ENCODE data around the gene SLC16A10. TPM values are rescaled to one million over a fixed set of nuclear protein-coding genes. Genes with fewer than 3 reads are reported as not detected.

SLC16A10 gene
- total RNA-seq, 3 donors from 2014 or later, result 1.4 to 6.0 (median 3.8) TPM

- H3K4me1 ChIP-seq (ENCODE audit: low read depth), result no peaks in the 10 kb centered on the region
- intact Hi-C loops (cut with DNase I, micrococcal nuclease), result no loop called here
- H3K4me3 ChIP-seq, result no peak overlapping the region
- H3K9me3 ChIP-seq, result no peaks in the 10 kb centered on the region
- DNase-seq (no peak), ATAC-seq (no peak)
- H3K36me3 ChIP-seq (ENCODE audit: low read depth), result no peaks in the 10 kb centered on the region
- TF ChIP-seq CTCF (IDR thresholded peaks at IDR 0.05), result no peak
Measured at GRCh38 chr6:111176038-111176759, 88.9 kb downstream of the SLC16A10 start.

- DNase-seq (no peak), ATAC-seq (no peak)
- no peak for TF ChIP-seq CTCF (IDR thresholded peaks at IDR 0.05)
- Histone ChIP-seq H3K4me1 (ENCODE audit: low read depth) (no peaks in the 10 kb centered on the region), H3K36me3 (ENCODE audit: low read depth) (no peaks in the 10 kb centered on the region), H3K9me3 (no peaks in the 10 kb centered on the region), H3K4me3 (no peak overlapping the region)
- intact Hi-C loops (cut with DNase I, micrococcal nuclease), result no loop called here
Measured at GRCh38 chr6:111176760-111177099, 89.4 kb downstream of the SLC16A10 start.

- TF ChIP-seq CTCF (IDR thresholded peaks at IDR 0.05), result no peak
- Histone ChIP-seq H3K4me3 (no peak overlapping the region), H3K36me3 (ENCODE audit: low read depth) (no peaks in the 10 kb centered on the region), H3K9me3 (no peaks in the 10 kb centered on the region), H3K4me1 (ENCODE audit: low read depth) (no peaks in the 10 kb centered on the region)
- intact Hi-C loops (cut with DNase I, micrococcal nuclease), result no loop called here
- DNase-seq, result no peak
- ATAC-seq, result no peak
Measured at GRCh38 chr6:111177131-111177530, 89.8 kb downstream of the SLC16A10 start.

GRCh38 chr6:111183702-111184517 lies 96.6 kb downstream of the SLC16A10 start:
- TF ChIP-seq CTCF (IDR thresholded peaks at IDR 0.05), result no peak
- intact Hi-C loops (cut with DNase I, micrococcal nuclease), result no loop called here
- H3K4me3 ChIP-seq, result no peak overlapping the region
- no peaks in the 10 kb centered on the region for H3K4me1 ChIP-seq (ENCODE audit: low read depth)
- no peak for DNase-seq
- H3K9me3 ChIP-seq, result no peaks in the 10 kb centered on the region
- H3K36me3 ChIP-seq (ENCODE audit: low read depth), result no peaks in the 10 kb centered on the region
- ATAC-seq, result no peak

- ATAC-seq (no peak), DNase-seq (no peak)
- Histone ChIP-seq H3K4me3 (no peak overlapping the region), H3K9me3 (no peaks in the 10 kb centered on the region), H3K4me1 (ENCODE audit: low read depth) (no peaks in the 10 kb centered on the region), H3K36me3 (ENCODE audit: low read depth) (no peaks in the 10 kb centered on the region)
- TF ChIP-seq CTCF (IDR thresholded peaks at IDR 0.05), result no peak
- intact Hi-C loops (cut with DNase I, micrococcal nuclease), result no loop called here
Measured at GRCh38 chr6:111184827-111185532, 97.7 kb downstream of the SLC16A10 start.
